ENCODE measurements around the gene TERB1.

Gene TERB1, protein sequence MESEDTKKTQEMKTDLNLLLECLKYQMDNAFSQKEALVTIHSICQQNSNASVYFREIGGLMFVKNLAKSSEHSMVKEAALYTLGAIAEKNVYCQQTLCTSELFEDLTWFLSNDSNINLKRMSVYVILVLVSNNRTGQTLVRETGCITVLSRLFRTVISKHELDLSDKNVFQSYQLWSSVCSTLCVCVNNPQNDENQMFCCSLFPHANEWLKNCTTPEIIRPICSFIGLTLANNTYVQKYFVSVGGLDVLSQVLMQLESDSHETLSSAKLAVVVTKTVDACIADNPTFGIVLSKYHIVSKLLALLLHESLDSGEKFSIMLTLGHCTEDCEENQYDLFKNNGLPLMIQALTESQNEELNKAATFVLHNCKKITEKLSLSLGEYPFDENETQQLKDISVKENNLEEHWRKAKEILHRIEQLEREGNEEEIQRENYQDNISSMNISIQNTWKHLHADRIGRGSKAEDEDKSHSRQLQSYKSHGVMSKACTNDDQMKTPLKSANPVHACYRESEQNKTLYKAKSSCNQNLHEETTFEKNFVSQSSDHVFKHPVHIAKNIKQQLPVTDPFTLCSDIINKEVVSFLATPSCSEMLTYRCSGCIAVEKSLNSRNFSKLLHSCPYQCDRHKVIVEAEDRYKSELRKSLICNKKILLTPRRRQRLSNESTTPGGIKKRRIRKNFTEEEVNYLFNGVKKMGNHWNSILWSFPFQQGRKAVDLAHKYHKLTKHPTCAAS

GRCh38 chr16:66801320-66802105 lies at the start of gene TERB1:
Gene TERB1 (minus strand): TSS chr16:66801584. CDS start chr16:66796798, 4,786 bp downstream.
- DNase-seq = no peak

DNA sequence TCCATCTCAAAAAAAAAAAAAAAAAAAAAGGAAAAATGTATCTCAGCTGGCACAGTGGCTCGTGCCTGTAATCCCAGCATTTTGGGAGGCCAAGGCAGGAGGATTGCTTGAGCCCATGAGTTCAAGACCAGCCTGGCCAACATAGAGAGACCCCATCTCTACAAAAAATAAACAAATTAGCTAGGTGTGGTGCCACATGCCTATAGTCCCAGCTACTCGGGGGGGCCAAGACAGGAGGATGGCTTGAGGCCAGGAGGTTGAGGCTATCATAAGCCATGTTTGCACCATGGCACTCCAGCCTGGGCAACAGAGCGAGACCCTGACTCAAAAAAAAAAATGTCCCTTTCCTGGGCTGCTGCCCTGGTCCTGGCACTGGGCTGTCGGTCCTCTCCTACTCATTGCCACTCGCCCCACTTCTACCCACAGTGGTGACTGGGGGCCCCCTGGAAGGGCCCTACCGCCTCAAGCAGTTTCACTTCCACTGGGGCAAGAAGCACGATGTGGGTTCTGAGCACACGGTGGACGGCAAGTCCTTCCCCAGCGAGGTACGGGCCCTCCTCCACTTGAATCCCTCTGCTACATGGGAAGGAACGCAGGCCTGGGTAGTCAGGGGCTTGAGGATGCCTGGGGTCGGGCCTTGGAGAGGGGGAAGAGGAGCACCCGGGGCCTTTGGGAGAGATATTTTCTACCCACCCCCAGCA lies 48.9 kb upstream of the TERB1 start:
- no peak for DNase-seq

DNA sequence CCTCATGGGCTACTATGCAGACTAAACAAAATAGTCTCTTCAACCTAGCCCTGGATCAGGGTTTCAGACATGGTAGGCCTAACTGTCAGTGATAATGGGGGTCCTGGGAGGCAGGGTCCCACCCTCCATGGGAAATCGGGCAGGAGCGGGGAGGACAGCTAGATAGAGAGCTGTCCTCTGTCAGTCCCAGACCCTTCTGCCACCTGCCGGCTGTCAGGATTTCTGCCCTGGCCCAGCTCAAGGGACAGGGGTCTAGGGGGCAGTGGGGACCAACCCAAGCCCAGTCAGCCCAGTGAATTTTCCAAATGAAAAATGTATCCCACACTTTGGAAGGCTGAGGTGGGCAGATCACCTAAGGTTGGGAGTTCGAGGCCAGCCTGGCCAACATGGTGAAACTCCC lies 48.2 kb upstream of the TERB1 start:
- no peak for DNase-seq

DNA sequence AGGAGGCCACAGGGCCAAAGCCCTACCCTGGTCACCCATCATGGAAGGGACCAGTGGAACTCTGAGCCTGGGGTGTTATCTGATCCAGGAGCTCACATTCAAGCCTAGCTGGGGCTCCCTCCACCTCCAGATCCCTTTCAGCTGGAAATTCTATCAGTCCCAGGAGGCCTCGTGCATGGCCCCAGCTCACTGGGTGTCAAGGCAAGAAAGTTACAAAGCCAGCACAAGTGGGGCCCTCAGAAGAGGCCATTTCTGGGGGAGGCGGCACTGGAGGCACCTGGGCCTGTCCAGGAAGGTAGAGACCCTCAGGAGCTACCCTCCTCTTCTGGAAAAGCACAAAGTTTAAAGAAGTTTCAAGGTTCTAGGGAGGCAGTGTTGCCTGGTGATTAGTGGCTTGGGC lies 47.6 kb upstream of the TERB1 start:
- no peak for DNase-seq

- DNase-seq = no peak
Measured at GRCh38 chr16:66848172-66848571, 46.8 kb upstream of the TERB1 start.

DNA sequence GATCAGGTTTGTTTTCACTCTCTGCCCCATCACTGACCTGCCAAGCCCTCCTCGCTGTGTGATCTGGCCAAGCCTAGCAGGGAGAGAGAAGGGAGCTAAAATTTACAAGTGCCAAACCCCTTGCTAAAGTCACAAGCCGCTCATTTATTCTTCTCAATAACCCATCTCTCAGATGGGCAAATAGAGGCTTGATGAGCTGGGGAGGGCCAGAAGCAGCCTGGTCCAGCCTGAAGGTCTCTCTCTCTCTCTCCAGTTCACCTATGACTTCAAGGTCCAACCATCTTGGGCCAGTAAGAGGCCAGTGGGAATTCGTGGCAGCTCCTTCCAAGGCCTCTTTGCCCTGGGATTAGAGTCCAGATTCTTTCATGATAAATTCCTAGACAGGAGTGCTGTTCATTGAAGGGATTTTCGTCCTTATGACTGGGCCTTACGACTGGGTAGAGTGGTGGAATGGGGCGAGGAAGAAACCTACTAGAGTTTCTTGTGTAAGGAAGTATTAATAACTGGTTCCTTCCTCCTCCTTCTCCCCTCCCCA lies 46.2 kb upstream of the TERB1 start:
- DNase-seq = no peak

DNA sequence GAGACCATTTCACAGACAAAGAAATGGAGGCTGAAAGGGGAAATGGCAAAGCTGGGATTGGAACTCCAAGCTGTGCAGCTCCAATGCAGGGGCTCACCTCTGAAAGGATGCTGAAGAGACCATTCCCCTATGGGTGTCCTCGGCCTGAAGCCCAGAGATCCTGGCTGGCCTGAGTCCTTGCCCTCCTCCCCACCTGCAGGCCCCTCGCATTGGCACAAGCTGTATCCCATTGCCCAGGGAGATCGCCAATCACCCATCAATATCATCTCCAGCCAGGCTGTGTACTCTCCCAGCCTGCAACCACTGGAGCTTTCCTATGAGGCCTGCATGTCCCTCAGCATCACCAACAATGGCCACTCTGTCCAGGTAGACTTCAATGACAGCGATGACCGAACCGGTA lies 45.4 kb upstream of the TERB1 start:
- no peak for DNase-seq

DNA sequence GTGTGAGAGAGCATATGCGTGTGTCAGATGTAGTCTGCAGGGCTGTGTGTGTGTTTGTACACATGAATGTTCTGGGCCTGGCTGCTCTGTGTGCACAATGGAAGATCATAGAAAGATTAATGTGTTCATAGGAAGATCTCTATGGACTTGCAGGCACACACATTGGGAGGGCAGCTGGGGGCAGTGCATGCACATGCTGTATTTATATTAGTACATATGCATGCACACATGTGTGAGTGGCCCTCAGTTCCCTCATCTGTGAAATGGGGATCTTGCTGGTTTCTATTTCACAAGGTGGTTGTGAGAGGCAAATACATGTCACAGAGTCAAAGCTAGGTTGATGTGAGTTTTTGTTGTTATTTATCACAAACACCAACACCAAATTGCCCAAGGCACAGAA lies 44.9 kb upstream of the TERB1 start:
- DNase-seq = no peak

DNA sequence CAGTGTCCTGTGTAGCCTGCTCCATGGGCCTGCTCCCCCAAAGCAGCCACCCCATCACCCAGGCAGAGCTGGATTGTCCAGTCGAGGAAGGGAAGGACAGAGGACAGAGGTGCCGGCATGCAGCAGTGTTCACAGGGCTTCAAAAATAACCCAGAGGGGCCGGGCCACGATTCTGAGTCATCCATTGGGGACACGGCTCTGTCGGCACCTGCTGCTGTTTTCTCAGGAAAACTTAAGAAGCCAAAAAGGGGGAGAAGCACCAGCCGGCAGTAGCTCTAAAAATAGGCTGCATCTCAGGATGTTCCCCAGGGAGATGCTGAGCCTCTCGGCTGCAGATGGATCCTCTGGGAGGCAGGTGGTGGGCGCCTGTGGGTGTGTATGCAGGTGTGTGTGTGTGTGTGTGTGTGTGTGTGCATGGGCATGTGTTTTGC lies 44.4 kb upstream of the TERB1 start:
- DNase-seq = no peak

DNA sequence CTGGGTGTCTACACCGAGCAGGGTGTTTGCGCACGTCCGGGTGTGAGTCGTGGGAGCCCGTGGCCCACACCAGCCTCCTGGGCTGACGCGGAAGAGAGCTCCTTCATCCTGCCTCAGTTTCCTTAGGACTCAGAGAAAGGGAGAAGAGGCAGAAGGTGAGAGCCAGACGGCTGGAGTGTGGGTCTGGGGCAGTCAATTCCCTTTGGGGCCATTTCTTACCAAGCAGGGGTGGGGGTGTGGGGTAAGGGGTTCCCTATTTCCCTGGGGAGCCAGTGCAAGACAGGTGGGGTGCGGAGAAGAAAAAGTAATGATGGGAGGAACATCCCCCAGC lies 43.7 kb upstream of the TERB1 start:
- no peak for DNase-seq

GRCh38 chr16:66844342-66845079 lies 43.1 kb upstream of the TERB1 start, which contains the start of gene CA7:
Gene CA7 (plus strand): TSS chr16:66844414. CDS start chr16:66844488, 74 bp downstream.
- no peak for DNase-seq

DNA sequence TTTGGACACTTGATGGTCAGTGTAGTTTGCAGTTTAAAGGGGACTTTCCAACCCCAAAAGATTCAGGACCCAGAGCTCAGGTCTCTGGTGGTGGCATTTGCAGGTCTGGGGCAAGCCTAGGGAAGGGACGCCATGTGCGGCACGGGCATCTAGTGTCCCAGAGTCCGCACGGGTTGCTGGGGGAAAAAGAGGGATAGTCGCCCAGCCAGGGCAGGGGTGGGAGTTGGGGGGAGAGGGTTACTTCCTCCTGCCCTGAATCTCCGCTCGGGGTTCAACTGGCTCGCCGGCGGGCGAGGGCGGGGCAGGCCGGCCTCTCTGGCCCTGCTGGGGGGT lies 42.6 kb upstream of the TERB1 start:
- DNase-seq = no peak

DNA sequence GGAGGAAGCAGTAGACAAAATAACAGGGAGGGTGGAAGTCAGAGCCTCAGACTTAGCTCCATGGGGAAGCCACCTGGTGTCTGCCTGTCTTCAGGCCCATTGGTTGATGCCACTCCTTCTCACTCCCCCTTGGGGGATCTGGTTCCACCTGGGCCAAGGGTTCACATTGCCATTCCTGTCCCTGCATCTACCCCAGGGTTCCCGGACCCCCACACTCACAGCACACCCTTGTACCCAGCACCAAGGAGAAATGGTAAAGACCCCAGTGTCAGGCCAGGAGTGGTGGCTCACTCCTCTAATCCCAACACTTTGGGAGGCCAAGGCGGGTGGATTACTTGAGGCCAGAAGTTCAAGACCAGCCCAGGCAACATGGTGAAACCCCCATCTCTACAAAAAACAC lies 41.8 kb upstream of the TERB1 start:
- no peak for DNase-seq

DNA sequence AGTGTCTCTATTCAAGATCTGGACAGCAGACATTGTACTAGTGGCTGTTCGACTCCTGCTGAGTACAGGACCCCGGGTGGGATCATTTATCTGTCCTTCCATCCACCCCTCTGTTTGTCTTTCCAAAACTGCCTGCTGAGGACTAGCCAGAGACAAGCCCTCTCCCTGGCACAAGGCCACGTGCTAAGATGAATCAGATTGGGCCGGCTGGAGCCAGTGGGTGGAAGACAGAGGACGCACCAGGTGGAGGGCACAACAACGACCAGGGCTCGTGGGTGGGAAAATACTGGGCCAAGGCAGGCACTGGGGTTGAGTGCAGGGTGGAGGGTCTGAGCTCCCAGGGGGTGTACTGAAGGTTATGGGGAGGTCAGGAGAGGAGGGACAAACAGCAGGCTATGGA lies 41.4 kb upstream of the TERB1 start:
- DNase-seq = no peak

DNA sequence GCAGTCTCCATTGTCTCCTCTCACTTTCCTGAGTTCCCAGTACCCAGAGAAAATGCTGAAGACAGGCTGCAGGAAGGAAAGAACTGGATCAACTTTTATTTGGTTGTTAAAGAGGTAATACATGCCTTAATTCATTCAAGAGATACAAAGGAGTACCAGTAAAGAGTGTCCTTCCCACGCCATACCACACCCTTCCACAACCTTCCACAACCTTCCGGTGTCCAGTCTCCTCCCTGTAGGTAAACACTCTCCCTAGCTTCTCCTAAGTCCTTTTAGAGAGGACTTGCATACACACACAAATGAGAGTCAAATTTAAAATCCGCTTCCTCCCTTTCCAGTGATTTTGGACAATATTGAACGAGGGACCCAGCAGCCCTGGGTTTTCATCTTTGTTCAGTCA lies 40.0 kb upstream of the TERB1 start:
- DNase-seq = no peak

DNA sequence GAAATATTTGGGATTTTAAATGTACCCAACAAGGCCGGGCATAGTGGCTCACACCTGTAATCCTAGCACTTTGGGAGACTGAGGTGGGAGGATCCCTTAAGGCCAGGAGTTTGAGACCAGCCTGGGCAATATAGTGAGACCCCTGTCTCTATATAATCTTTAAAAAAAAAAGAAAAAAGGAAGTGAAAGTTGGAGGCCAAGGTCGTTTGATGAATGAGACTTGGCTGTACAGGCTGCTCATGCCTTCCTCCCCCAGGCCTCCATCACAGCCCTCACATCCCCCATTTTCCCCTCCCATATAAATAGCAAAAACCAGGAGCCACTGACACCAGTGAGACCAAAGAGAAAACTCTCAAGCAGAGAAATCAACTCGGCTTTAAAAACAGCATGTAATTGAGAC lies 39.5 kb upstream of the TERB1 start:
- no peak for DNase-seq

- no peak for DNase-seq
Measured at GRCh38 chr16:66834746-66835145, 33.4 kb upstream of the TERB1 start.

- DNase-seq = no peak
Measured at GRCh38 chr16:66832661-66833305, 31.4 kb upstream of the TERB1 start.

GRCh38 chr16:66832190-66832589 lies 30.8 kb upstream of the TERB1 start:
- DNase-seq = no peak

GRCh38 chr16:66830422-66831404 lies 29.3 kb upstream of the TERB1 start, which contains the start of gene NAE1:
Gene NAE1 (minus strand): TSS chr16:66830976. CDS start chr16:66830899, 77 bp downstream.
- peak; percentile 45 to 81 for DNase-seq
